Subcutaneous abdominal adipose tissue (tissue), 5 donors: ENCODE results near the gene URI1.

ENCODE experiments used
- H3K27ac ChIP-seq: one replicate; pipeline ENCODE4 v1.7.0; 2013; ENCODE audit warnings: low read depth, mild to moderate bottlenecking, inconsistent platforms, low read length, moderate library complexity
- H3K27me3 ChIP-seq, 5 donors: one replicate each; pipeline ENCODE4 v1.7.0; 2013; ENCODE audit warnings: low read length in 5 of 5, inconsistent platforms in 1 of 5; ENCODE audit not compliant: control insufficient read depth in 5 of 5, insufficient read depth in 4 of 5
- H3K36me3 ChIP-seq, 5 donors: one replicate each; pipeline ENCODE4 v1.7.0; 2013; ENCODE audit warnings: low read length in 5 of 5; ENCODE audit not compliant: control insufficient read depth in 5 of 5, insufficient read depth in 5 of 5
- H3K4me1 ChIP-seq, 5 donors: one replicate each; pipeline ENCODE4 v1.7.0; 2013; ENCODE audit warnings: low read length in 5 of 5, mild to moderate bottlenecking in 3 of 5, moderate library complexity in 1 of 5; ENCODE audit not compliant: control insufficient read depth in 5 of 5, insufficient read depth in 5 of 5
- H3K4me3 ChIP-seq, 5 donors: one replicate each; pipeline ENCODE4 v1.7.0; 2013; ENCODE audit warnings: low read length in 5 of 5, low read depth in 1 of 5
- H3K9ac ChIP-seq, 5 donors: one replicate each; pipeline ENCODE4 v1.7.0; 2013; ENCODE audit warnings: low read length in 5 of 5, mild to moderate bottlenecking in 4 of 5, moderate library complexity in 3 of 5
- H3K9me3 ChIP-seq, 5 donors: one replicate each; pipeline ENCODE4 v1.7.0; 2013; ENCODE audit warnings: low read length in 5 of 5; ENCODE audit not compliant: control insufficient read depth in 5 of 5
- donor health status: healthy.
- donor health status: healthy.
- donor health status: healthy.
- donor health status: healthy.
- donor health status: healthy.

Gene URI1

GRCh38 chr19:29918891-29919290, 23.1 kb upstream of the URI1 start:
- no peak overlapping the region for H3K4me3 ChIP-seq
- no peaks in the 10 kb centered on the region for H3K4me1 ChIP-seq
- no peak overlapping the region for H3K27ac ChIP-seq
- H3K36me3 ChIP-seq = no peaks in the 10 kb centered on the region
- no peaks in the 10 kb centered on the region for H3K27me3 ChIP-seq
- H3K9me3 ChIP-seq = no peaks in the 10 kb centered on the region
- no peak overlapping the region for H3K9ac ChIP-seq

GRCh38 chr19:29922972-29923371, 19.1 kb upstream of the URI1 start:
- Histone ChIP-seq H3K27ac (no peak overlapping the region), H3K4me3 (no peak overlapping the region), H3K9me3 (no peaks in the 10 kb centered on the region), H3K9ac (no peak overlapping the region), H3K36me3 (no peaks in the 10 kb centered on the region), H3K27me3 (peaks cover 0 to 2% (median 0%) of the 10 kb centered on the region in 5 donors), H3K4me1 (no peaks in the 10 kb centered on the region)

- no peak overlapping the region for H3K9ac ChIP-seq
- no peaks in the 10 kb centered on the region for H3K36me3 ChIP-seq
- H3K9me3 ChIP-seq = no peaks in the 10 kb centered on the region
- no peak overlapping the region for H3K27ac ChIP-seq
- peaks cover 0 to 5% (median 0%) of the 10 kb centered on the region in 5 donors for H3K27me3 ChIP-seq
- no peak overlapping the region for H3K4me3 ChIP-seq
- no peaks in the 10 kb centered on the region for H3K4me1 ChIP-seq
Observed at GRCh38 chr19:29923653-29924052, 18.4 kb upstream of the URI1 start.

GRCh38 chr19:29926031-29926430, 16.0 kb upstream of the URI1 start:
- Histone ChIP-seq H3K9ac (no peak overlapping the region), H3K9me3 (no peaks in the 10 kb centered on the region), H3K4me1 (no peaks in the 10 kb centered on the region), H3K4me3 (no peak overlapping the region), H3K27ac (no peak overlapping the region), H3K27me3 (peaks cover 0 to 5% (median 0%) of the 10 kb centered on the region in 5 donors), H3K36me3 (no peaks in the 10 kb centered on the region)

GRCh38 chr19:29926801-29927200, 15.2 kb upstream of the URI1 start:
- H3K9me3 ChIP-seq = no peaks in the 10 kb centered on the region
- H3K4me1 ChIP-seq = no peaks in the 10 kb centered on the region
- H3K9ac ChIP-seq = no peak overlapping the region
- no peaks in the 10 kb centered on the region for H3K36me3 ChIP-seq
- no peak overlapping the region for H3K4me3 ChIP-seq
- no peak overlapping the region for H3K27ac ChIP-seq
- H3K27me3 ChIP-seq = peaks cover 0 to 5% (median 0%) of the 10 kb centered on the region in 5 donors

GRCh38 chr19:29927944-29928625, 14.0 kb upstream of the URI1 start:
- H3K4me3 ChIP-seq = no peak overlapping the region
- no peak overlapping the region for H3K9ac ChIP-seq
- H3K4me1 ChIP-seq = no peaks in the 10 kb centered on the region
- H3K36me3 ChIP-seq = no peaks in the 10 kb centered on the region
- no peaks in the 10 kb centered on the region for H3K9me3 ChIP-seq
- H3K27me3 ChIP-seq = peaks cover 0 to 5% (median 0%) of the 10 kb centered on the region in 5 donors
- no peak overlapping the region for H3K27ac ChIP-seq

GRCh38 chr19:29928831-29929230, 13.2 kb upstream of the URI1 start:
- no peak overlapping the region for H3K4me3 ChIP-seq
- H3K27ac ChIP-seq = no peak overlapping the region
- peaks cover 0 to 5% (median 0%) of the 10 kb centered on the region in 5 donors for H3K27me3 ChIP-seq
- H3K9ac ChIP-seq = no peak overlapping the region
- no peaks in the 10 kb centered on the region for H3K9me3 ChIP-seq
- H3K36me3 ChIP-seq = no peaks in the 10 kb centered on the region
- no peaks in the 10 kb centered on the region for H3K4me1 ChIP-seq

GRCh38 chr19:29934257-29934656, 7.8 kb upstream of the URI1 start:
- H3K9me3 ChIP-seq = peaks cover 0 to 21% (median 14%) of the 10 kb centered on the region in 5 donors
- no peaks in the 10 kb centered on the region for H3K27me3 ChIP-seq
- no peak overlapping the region for H3K9ac ChIP-seq
- no peak overlapping the region for H3K27ac ChIP-seq
- H3K4me3 ChIP-seq = peak overlapping the region in 1 of 5 donors; percentile 1
- H3K36me3 ChIP-seq = no peaks in the 10 kb centered on the region
- H3K4me1 ChIP-seq = no peaks in the 10 kb centered on the region

GRCh38 chr19:29934781-29935180, 7.3 kb upstream of the URI1 start:
- Histone ChIP-seq H3K9me3 (peaks cover 0 to 21% (median 14%) of the 10 kb centered on the region in 5 donors), H3K4me1 (no peaks in the 10 kb centered on the region), H3K27ac (no peak overlapping the region), H3K36me3 (no peaks in the 10 kb centered on the region), H3K4me3 (no peak overlapping the region), H3K27me3 (no peaks in the 10 kb centered on the region), H3K9ac (no peak overlapping the region)

GRCh38 chr19:29936409-29936808, 5.6 kb upstream of the URI1 start:
- Histone ChIP-seq H3K27me3 (no peaks in the 10 kb centered on the region), H3K9ac (no peak overlapping the region), H3K27ac (no peak overlapping the region), H3K9me3 (peaks cover 0 to 21% (median 14%) of the 10 kb centered on the region in 5 donors), H3K4me1 (peaks cover 0 to under 1% (median 0%) of the 10 kb centered on the region in 5 donors), H3K4me3 (no peak overlapping the region), H3K36me3 (no peaks in the 10 kb centered on the region)
